ENCODE measurements around the gene RBM47. TPM values are rescaled to one million over a fixed set of nuclear protein-coding genes. Genes with fewer than 3 reads are reported as not detected.

The RBM47 gene
- total RNA-seq, 1 experiment from 2014 or later = 70.3 TPM

- no CpG with 5 or more reads among the region's 3 CpGs for WGBS (ENCODE audit: extremely low coverage, insufficient read length, low lambda C conversion rate)
Observed at GRCh38 chr4:40607221-40607620, 22.4 kb downstream of the RBM47 start.

More at GRCh38 chr4:40607221-40607620, 22.4 kb downstream of the RBM47 start:
- no peak overlapping the region for H3K56ac ChIP-seq (ENCODE audit: insufficient read length, low read depth, low read length)
- H3K4me1 Mint-ChIP-seq = peaks cover 15 to 16% of the 10 kb centered on the region in 2 experiments
- no peaks in the 10 kb centered on the region for H3K27me3 Mint-ChIP-seq (ENCODE audit: low read depth)
- H3T11ph ChIP-seq (ENCODE audit: low read length) = no peak overlapping the region
- no peaks in the 10 kb centered on the region for H4K20me1 ChIP-seq (ENCODE audit: control insufficient read depth, insufficient read depth, insufficient read length)
- H2BK20ac ChIP-seq (ENCODE audit: low read depth, low read length, poor library complexity, severe bottlenecking) = no peak overlapping the region
- no peaks in the 10 kb centered on the region for H3K23me2 ChIP-seq (ENCODE audit: insufficient read length, low read depth, low read length, poor library complexity, severe bottlenecking)
- H4K8ac ChIP-seq (replicated peaks; ENCODE audit: insufficient read length, low read depth, low read length) = no peak overlapping the region
- H2BK120ac ChIP-seq (ENCODE audit: low read depth, low read length, poor library complexity, severe bottlenecking) = no peak overlapping the region
- H3K4me1 ChIP-seq (ENCODE audit: insufficient read depth, low read length) = no peaks in the 10 kb centered on the region
- H3K27ac ChIP-seq (ENCODE audit: insufficient read length, low read depth, low read length) = no peak overlapping the region
- TF ChIP-seq CTCF (conservative IDR thresholded peaks at IDR 0.05) = no peak
- no peak overlapping the region for H3K23ac ChIP-seq (ENCODE audit: insufficient read length, low read depth, low read length)
- H3K4ac ChIP-seq (ENCODE audit: low read depth, low read length) = no peak overlapping the region
- no peak overlapping the region for H2BK15ac ChIP-seq (ENCODE audit: low read depth, low read length)
- no peak overlapping the region for H3K14ac ChIP-seq (ENCODE audit: insufficient read depth, low read length)
- H2AFZ ChIP-seq (ENCODE audit: low read length) = no peak overlapping the region
- no peak overlapping the region for H2BK12ac ChIP-seq (ENCODE audit: insufficient read length, low read depth, low read length)
- H3K27me3 ChIP-seq (ENCODE audit: insufficient read depth, low read length) = no peaks in the 10 kb centered on the region
- H3K9me3 ChIP-seq (ENCODE audit: control insufficient read depth, low read depth, low read length) = no peaks in the 10 kb centered on the region
- no peak overlapping the region for H2BK5ac ChIP-seq (ENCODE audit: insufficient read length, low read length)
- no peak for DNase-seq
- no peaks in the 10 kb centered on the region for H3K79me1 ChIP-seq (ENCODE audit: insufficient read depth, low read depth, low read length, poor library complexity, severe bottlenecking)
- H4K91ac ChIP-seq (ENCODE audit: insufficient read length, low read depth, low read length) = no peak overlapping the region
- H3K9me3 Mint-ChIP-seq = no peaks in the 10 kb centered on the region
- H3K27ac Mint-ChIP-seq = peak overlapping the region; percentile 12 to 75 (median 16); a peak in 1 of 7 replicates
- no peak overlapping the region for H3K4me2 ChIP-seq (ENCODE audit: insufficient read depth, insufficient read length, low read length)
- no peak overlapping the region for H3K9ac ChIP-seq (ENCODE audit: extremely low read depth, insufficient read length, low read length)
- peaks cover 25% of the 10 kb centered on the region; the same call in 1 of the 2 replicates for H3K79me2 ChIP-seq (ENCODE audit: insufficient read depth, low read length)
- H4K5ac ChIP-seq (ENCODE audit: insufficient read length, low read depth, low read length) = no peak overlapping the region
- H3K36me3 Mint-ChIP-seq (ENCODE audit: insufficient read depth in 1 of 3, low read depth in 3 of 3) = peaks cover 8 to 15% (median 12%) of the 10 kb centered on the region in 3 experiments; a peak in 5 of 7 replicates
- H3K4me3 Mint-ChIP-seq = no peak overlapping the region
- no peak overlapping the region for H3K18ac ChIP-seq (ENCODE audit: insufficient read length, low read depth, low read length)
- H2AK5ac ChIP-seq (ENCODE audit: insufficient read length, low read length) = no peak overlapping the region

Data from H9 (cell line).